LNCAP (cell line): Measurements from ENCODE around the gene MGA.

Source experiments
- CTCF ChIP-seq: fragments of 450-650 bp; IDR thresholded peaks from 2 replicates; pipeline ENCODE4 v1.5.1; 2017; ENCODE audit warnings: mild to moderate bottlenecking

The MGA gene

GRCh38 chr15:41812820-41813375 is 152.7 kb downstream of the MGA start:
- TF ChIP-seq CTCF, result no peak

- TF ChIP-seq CTCF, result no peak
Measured at GRCh38 chr15:41813426-41813825, 153.2 kb downstream of the MGA start.

GRCh38 chr15:41814534-41814933 is 154.3 kb downstream of the MGA start:
- TF ChIP-seq CTCF, result no peak

- no peak for TF ChIP-seq CTCF
Measured at GRCh38 chr15:41816788-41817187, 156.6 kb downstream of the MGA start.

- no peak for TF ChIP-seq CTCF
Measured at GRCh38 chr15:41817327-41817726, 157.1 kb downstream of the MGA start.

- no peak for TF ChIP-seq CTCF
Measured at GRCh38 chr15:41817781-41818180, 157.6 kb downstream of the MGA start.

- TF ChIP-seq CTCF, result no peak
Measured at GRCh38 chr15:41819455-41820050, 159.3 kb downstream of the MGA start.
